HTR-8/SVneo (cell line): ENCODE measurements around the gene CCL28.

Experiments
- DNase-seq: peaks from one replicate; pipeline ENCODE4 v3.0.0; 2011; ENCODE audit warnings: low spot score, mixed read lengths; ENCODE audit not compliant: insufficient read length
- FAIRE-seq: peaks from 2 replicates; lab custom pipeline; 2011; peaks lifted over from hg19 to GRCh38; lab: Jason Lieb, UNC

The CCL28 gene

DNA sequence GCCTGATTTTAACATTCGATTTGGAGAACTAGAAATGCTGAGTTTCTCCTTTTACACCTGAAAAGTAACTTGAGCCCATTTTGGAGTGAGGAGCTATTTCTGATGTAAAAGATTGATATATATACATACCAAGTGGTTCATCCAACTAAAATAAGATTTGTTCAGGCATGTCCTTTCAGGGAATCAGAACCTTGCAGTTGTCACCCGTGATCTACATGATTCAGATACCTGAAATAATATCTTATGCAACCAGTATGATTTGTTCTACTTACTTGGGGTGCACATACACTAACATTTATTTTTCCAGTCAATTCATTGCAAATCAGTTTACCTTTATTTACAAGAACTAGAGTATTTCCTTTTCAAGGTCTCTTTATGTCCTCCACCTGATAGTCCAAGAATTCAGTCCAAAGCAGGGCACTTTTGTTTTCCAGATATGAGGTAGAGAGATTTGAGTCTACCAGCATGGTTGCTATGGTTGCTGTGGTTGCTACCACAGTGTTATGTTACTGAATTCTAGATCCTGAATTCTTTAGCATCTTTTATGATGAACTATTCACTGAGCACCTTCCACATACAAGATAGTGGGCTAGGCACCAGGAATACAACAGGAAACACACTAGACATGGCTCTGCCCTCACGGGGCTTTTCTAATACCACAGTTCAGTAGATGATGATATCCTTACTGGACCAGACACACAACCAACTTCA, 49.3 kb downstream of the CCL28 start:
- no peak for DNase-seq
- no peak for FAIRE-seq

GRCh38 chr5:43358726-43359125, 53.5 kb downstream of the CCL28 start:
- DNase-seq, result no peak
- no peak for FAIRE-seq

GRCh38 chr5:43358301-43358700, 53.9 kb downstream of the CCL28 start:
- DNase-seq, result no peak
- FAIRE-seq, result no peak

- DNase-seq (no peak), FAIRE-seq (no peak)
Observed at GRCh38 chr5:43357878-43358281, 54.3 kb downstream of the CCL28 start.

DNA sequence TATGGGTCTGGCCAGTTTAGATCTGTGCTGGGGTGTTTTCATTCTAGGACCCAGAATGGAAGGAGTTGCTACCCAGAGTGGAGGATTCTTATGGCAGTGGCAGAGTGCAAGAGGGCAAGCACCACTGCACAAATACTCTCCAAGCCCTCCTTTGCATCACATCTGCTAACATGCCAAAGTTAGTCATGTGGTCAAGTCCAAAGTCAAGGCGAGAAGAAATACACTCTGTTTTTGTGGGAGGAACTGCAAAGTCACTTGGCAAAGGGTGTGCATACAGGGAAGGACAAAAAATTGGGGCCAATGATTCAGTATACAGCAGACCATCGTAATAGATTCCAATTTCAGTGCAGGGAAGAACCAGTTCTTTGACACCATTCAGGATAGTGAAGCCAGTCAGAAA, 55.1 kb downstream of the CCL28 start:
- no peak for DNase-seq
- FAIRE-seq, result no peak

- DNase-seq, result no peak
- no peak for FAIRE-seq
Observed at GRCh38 chr5:43354774-43355173, 57.4 kb downstream of the CCL28 start.

- FAIRE-seq (peak; percentile 48), DNase-seq (no peak)
Observed at GRCh38 chr5:43353668-43354067, 58.5 kb downstream of the CCL28 start.

DNA sequence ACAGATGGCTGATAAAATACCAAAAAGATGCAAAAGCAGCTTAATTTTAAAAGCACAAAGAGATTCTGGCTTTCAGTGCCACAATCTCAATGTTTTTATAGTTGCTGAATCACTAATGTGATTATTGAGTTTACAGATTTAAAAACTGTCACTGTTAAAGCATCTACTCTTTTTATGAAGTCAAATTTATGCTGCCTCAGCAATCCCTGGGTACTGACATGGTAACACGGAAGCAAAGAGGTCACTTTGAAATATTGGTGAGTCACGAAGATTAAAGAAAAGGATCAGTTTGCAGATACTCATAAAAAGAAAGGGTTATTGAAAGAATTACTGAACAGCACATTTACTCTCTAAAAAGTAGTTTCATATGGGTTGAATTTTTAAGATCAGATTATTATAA, 59.3 kb downstream of the CCL28 start:
- no peak for FAIRE-seq

DNA sequence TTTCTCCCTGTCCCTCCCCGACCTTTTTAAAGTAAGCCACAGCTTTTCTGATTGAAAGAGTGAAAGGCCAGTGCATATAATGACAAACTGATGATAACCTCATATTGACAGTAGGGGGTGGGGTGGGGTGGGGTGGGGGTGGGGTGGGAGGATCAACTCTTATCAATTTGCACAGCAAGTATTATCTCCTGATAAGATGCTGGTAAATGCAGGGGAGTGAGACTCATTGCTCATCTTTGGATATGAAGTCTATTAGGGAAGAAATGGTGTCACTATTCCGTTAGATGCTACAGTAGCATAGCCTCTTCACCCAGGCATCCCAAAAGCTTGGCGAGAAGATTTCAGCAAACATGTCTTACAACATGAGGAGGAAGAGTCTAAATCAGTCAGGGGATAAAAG, 60.1 kb downstream of the CCL28 start:
- no peak for FAIRE-seq
- no peak for DNase-seq

More for the DNA sequence above, 59.3 kb downstream of the CCL28 start:
- no peak for DNase-seq

DNA sequence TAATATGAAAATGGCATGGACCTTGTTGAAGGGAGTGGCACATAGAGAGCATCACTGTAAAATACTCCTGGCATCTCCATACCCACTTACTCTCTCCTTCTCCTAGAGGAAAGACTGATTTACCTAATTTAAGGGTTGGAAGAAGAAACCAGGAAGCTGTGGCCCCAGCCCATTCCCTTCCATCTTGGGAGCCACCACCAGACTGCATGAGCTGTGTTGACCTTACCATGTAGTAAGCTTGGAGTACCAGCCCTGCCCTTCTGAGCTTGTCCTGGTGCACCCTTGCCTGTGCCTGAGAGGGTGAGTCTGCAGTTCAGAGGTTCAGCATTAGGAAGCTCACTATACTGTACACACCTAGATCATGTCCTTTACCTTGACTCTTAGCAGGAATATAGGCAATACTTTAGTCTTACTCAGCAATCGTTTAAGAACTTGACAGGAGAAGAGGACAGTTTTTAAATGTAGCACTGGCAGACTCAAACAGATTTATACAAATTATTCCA, 63.3 kb downstream of the CCL28 start:
- DNase-seq (no peak), FAIRE-seq (peak; percentile 48)

- no peak for DNase-seq
- peak; percentile 67 for FAIRE-seq
Observed at GRCh38 chr5:43348207-43348606, 64.0 kb downstream of the CCL28 start.

DNA sequence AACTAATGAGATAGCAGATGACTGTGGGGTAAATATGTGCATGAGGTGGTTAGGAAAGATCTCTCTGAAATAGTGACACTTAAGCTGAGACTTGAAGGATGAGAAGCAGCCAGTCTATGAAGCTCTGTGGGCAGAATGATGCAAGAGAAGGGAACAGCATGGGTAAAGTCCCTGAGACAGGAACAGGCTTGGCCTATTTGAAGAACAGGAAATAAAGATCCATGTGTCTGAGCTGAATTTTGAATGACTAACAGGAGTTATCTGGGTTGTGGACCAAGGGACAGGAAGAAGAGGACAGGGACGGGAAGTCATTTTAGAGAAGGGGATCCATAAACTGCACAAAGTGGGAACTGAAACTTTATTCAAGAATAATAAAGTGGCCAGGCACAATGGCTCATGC, 73.3 kb downstream of the CCL28 start:
- FAIRE-seq (no peak), DNase-seq (no peak)

DNA sequence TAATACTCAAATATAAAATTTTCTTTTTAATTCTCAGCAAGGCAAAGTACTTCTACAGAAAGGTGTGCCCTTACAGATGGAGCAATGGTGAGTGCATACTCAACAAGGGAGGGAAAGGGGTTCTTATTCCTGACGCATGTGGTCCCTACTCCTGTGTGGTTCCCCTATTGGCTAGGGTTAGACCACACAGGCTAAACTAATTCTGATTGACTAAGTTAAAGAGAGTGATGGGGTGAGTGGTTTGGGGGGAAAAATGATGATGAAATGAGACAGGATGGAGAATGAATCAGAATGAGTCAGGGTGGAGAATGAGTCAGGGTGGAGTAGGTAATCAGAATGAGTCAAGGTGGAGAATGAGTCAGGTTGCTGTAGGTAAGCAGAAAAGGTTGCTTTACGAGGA, 76.0 kb downstream of the CCL28 start:
- DNase-seq (no peak), FAIRE-seq (peak; percentile 60)

- FAIRE-seq, result no peak
- no peak for DNase-seq
Observed at GRCh38 chr5:43335681-43336080, 76.5 kb downstream of the CCL28 start.

GRCh38 chr5:43332401-43332800, 79.8 kb downstream of the CCL28 start:
- FAIRE-seq, result no peak
- no peak for DNase-seq
